Left cardiac atrium (tissue), 4 donors: ENCODE measurements around the gene HLA-DRA. TPM values are rescaled to one million over a fixed set of nuclear protein-coding genes. Genes with fewer than 3 reads are reported as not detected.

ENCODE experiments used
- ATAC-seq, 2 donors: fragments of 200-7000 bp; cut with Tn5 transposase; one replicate each; pipeline ENCODE4 v1.9.1; 2020; ENCODE audit warnings: mild to moderate bottlenecking in 2 of 2, moderate library complexity in 2 of 2
- DNase-seq: peaks from one replicate; pipeline ENCODE4 v3.0.0-alpha.2; 2020
- intact Hi-C, 2 donors: fragments of 100-400 bp; cut with DNase I; formaldehyde crosslinking; loops; one replicate each; pipeline versions ENCODE4 v1.14.1 to v1.15.1; 2022 to 2023
- long read RNA-seq: library from polyadenylated mRNA; unstranded; transcript quantifications from one replicate; pipeline ENCODE4 v2.0.0, GENCODE V29; 2021
- total RNA-seq, 2 donors: library from RNA; stranded (reverse); fragmentation: NEBNext Ultra II Directional; extraction: Animal tissue kit (Norgen Biotek cat#: 25700); gene quantifications; one replicate each; pipeline ENCODE4 v1.2.1, GENCODE V29; 2021
- donor health status: DM: no; HTN: yes; CAD: no.
- donor health status: DM: no; HTN: yes; CAD: no; lungs with severe emphysema.
- donor health status: DM: yes; HTN: yes; CAD: no.
- donor health status: Dilated cardiomyopathy.

HLA-DRA gene
- 100 to 1,000 TPM in 1 of 2 donors, 10 to 100 TPM in 1; 94.5 to 151 TPM for total RNA-seq
- long read RNA-seq, transcript HLA-DRA-202 (5 exons, 1,280 nt), result major isoform, 21 of 24 reads
- long read RNA-seq, partial matches to known transcripts, result 2 of 24 reads
- long read RNA-seq, other reads (novel, unspliced or antisense), result 1 of 24 reads

DNA sequence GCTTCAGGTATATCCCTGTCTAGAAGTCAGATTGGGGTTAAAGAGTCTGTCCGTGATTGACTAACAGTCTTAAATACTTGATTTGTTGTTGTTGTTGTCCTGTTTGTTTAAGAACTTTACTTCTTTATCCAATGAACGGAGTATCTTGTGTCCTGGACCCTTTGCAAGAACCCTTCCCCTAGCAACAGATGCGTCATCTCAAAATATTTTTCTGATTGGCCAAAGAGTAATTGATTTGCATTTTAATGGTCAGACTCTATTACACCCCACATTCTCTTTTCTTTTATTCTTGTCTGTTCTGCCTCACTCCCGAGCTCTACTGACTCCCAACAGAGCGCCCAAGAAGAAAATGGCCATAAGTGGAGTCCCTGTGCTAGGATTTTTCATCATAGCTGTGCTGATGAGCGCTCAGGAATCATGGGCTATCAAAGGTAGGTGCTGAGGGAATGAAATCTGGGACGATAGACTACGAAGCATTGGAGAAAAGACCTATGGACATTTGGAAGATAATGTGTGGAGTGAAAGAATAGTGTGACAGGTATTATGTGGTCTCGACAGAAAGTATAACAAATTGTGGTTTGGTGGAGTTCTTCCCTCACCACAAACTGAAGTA lies at the start of gene HLA-DRA:
Gene HLA-DRA, plus strand, starts transcription at position 286 of the 613 bp plus-strand sequence. Its CDS starts 64 bp downstream, at position 350.
- ATAC-seq, result peak; percentile 68 to 89
- intact Hi-C loops, result no loop called here

DNA sequence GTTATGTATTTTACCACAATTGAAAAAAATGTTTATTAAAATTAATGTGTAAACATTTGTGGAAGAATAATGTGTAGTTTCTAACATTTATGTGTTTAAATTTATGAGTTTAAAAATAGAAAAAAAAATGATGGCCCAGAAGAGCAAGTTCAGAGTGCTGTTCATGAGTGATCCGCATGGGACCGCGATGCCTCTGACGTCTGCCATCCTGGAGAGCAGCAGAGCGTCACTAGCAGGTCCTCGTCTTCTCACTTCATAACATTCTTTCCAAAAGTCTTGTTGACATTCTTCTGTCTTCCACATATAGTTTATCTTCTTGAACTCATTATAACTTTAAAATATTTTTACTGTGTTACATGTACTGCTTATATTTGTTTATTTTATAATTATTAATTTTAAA lies 48.2 kb upstream of the HLA-DRA start:
- intact Hi-C loops, result loop anchor here in 1 of 2 donors (10.0 kb wide), 1 partner anchor 147 kb away; no protein-coding TSS in a partner anchor
- DNase-seq (no peak), ATAC-seq (no peak)

More for the DNA sequence above, at the start of gene HLA-DRA:
- no peak for DNase-seq

DNA sequence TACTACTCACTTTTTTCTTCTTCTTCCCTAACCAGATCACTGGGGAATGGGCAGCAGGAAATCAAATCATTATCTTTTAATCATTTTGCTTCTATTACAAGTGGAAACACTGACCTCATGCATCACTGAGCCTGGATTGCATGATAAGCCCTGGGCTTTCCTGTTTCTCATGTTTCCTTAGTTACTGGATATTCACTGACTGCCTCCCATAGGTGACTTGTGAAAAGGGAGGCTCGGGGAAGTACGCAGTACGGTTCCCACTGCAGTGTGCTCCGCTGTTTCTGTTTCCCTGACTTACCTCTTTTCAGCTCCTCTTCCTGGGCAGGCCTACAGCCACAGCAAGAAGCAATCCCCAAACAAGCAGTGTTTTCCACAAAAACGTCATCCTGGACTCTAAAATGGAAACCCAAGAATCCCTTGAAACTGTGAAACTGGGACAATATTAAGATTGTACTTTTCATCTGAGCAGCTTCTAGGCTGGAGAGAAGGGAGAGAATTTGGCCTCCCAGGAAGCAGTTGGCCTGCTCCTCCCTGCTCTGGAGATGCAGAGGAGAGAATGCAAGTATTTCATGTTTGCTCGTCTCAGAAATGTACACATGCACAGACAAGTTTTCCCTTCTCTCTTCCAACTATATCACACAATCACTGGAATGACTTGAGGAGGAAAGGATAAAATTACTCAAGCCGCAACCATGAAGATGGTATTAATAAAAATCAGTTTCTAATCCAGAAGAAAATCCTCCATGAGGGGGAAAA lies 45.8 kb upstream of the HLA-DRA start:
- DNase-seq (no peak), ATAC-seq (peak; percentile 74 to 84)
- intact Hi-C loops, result loop anchor here in 1 of 2 donors (10.0 kb wide), 1 partner anchor 149 kb away; no protein-coding TSS in a partner anchor

DNA sequence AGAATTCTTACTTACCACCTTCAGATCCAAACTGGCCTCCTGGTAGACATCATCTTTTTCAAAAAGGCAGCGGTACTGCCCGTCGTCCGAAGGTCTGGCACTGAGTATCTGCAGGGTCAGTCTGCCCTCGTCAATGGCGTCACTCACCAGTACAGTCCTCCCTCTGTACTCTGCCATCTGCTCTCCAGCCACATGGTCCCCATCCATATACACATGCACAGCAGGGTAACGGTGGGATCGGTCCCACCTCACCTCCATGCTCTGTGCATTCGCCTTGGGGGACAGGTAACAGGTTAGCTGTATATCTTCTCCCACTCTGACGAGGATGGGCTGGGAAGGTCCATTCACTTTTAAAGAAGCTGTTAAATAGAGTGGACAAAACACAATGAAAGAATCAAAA lies 43.7 kb upstream of the HLA-DRA start:
- ATAC-seq, result no peak
- intact Hi-C loops, result loop anchor here in 1 of 2 donors (10.0 kb wide), 1 partner anchor 151 kb away; no protein-coding TSS in a partner anchor
- DNase-seq, result no peak

DNA sequence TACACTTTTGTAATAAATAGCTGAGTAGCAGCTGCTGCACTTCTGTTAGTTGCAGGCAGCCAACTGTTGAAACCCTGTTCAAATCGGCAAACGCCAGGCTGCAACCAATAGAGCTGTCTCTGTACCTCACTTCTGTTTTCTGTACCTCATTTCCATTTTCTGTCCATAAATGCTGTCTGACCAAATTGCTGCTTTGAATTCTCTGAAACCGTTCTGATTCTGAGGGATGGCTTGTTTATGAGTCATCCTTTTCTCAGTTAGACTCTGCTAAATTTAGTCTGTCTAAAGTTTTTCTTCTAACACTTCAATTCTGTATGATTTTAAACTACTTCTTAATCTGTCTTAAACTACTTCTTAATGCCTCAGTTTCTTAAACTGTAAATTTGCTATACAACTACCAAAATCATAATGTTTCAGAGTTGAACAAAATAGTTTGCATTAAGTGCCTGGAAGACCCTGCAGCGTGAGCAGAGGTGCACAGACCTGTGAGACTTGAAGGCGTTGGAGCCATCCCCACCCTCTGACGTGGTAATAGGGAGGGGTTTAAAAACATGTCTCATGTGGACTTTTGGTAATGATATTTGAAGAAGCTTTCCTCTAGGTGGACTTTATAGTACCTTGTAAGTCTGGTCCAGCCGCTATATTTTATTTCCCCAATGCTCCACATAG lies 42.3 kb upstream of the HLA-DRA start:
- no peak for DNase-seq
- intact Hi-C loops, result loop anchor here in 1 of 2 donors (10.0 kb wide), 1 partner anchor 153 kb away; no protein-coding TSS in a partner anchor

DNA sequence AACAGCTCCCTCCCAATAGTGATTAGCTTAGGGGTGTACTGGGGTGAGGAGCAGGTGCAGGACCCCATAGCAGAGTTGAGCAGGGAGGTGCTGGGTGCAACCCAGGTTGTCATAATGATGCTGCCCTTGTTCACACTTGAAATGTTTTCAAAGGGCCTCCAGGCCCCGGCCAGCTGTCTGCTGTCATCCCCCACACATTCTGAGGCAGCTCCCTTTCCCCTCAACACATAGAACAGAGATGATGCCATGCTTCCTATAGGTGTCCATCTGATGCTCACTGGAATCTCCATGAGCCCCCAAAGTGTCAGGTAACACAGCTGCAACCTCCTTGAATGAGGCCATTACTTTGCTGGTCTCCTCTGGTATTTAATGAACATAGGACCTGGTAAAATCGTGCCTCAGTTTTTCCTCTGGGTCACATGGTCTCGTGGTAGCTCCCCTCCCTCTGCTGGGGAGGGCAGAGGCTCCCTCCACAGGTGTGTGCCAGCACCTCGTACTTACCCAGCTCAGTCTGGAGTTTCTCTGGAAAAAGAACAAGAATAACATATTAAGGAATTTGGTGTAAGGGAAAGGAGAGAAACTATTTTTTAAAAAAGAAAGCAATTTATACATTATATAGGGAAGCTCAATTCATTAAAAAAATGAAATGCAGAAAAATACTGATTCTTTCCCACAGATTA lies 38.3 kb upstream of the HLA-DRA start:
- ATAC-seq (no peak), DNase-seq (no peak)
- intact Hi-C loops, result no loop called here

More for the DNA sequence above, 42.3 kb upstream of the HLA-DRA start:
- no peak for ATAC-seq

DNA sequence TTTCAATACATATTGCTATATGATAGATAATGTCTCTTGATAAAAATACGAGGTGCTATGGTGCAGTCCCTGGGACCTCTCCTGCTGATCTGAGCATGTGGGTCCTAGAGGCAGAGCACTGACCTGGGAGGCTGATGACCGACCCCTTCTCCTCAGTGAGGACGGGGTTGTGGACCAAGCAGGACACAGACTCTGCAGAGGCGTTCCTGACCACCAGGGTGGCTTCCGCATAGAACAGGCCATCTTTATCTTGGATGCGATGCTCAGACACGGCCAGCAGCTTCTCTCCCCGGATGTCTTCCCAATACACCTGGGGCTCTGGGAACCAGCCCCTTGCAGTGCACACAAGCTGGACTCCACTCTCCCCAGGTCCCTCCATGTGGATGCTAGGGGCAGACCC lies 36.9 kb upstream of the HLA-DRA start:
- intact Hi-C loops, result no loop called here
- ATAC-seq (no peak), DNase-seq (no peak)

DNA sequence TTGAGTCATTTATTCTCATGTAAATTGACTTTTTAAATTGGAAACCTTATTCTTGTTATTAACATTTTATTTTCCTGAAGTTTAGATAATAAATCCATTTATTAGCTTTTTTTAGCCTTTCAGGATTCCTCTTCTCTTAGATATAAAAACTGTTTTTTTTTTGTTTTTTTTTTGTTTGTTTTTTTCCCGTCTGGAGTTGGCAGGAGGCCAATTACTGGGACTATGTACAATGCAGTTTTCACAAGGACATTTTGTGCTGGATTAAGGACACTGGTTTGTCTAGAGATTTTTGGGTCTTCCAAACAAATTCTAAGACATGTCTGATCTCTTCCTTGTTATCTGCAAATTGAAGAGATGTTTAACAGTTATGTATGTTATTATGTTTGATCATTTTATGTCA lies 34.0 kb upstream of the HLA-DRA start:
- DNase-seq (no peak), ATAC-seq (no peak)
- intact Hi-C loops, result no loop called here

DNA sequence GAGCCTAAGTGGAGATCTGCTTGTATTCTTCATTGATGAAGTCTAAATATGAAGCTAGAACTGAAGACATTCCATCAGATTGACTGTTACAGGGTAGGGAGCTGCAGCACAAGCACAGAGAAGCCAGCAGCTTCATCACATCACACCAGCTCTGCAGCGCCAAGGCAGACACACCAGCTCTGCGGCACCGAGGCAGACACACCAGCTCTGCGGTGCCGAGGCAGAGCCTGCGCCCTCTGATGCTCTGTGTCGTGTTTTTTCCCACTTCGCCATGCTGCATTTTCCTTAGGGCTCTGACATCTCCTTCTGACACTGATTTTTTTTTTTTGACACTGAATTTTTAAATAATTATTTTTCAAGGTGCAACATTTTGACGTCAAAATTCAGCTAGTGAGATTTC lies 33.5 kb upstream of the HLA-DRA start:
- intact Hi-C loops, result no loop called here
- DNase-seq, result no peak
- no peak for ATAC-seq

DNA sequence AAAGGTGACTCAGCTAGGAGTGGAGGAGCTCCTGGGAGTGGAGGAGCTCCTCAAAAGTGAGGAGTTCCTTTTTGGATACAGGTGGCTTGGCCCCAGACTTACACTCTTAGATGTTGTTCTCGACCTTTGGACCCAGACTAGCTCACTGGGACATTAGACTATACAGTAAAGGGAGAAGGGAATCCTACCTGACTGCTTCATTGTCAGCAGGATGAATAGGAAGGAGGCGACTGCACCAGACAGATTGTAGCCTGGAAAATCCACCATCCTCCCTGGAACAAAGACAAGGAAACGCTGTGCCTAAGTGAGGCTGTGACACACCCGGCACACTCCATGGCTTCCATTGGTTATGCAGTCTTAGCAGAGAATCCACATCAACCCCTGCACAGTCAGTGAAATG lies 32.8 kb upstream of the HLA-DRA start, which contains the start of gene BTNL2:
Gene BTNL2, minus strand, starts transcription at position 325 of the 400 bp plus-strand sequence. Its CDS starts 58 bp downstream, at position 267.
- intact Hi-C loops, result no loop called here
- no peak for ATAC-seq
- DNase-seq, result no peak

DNA sequence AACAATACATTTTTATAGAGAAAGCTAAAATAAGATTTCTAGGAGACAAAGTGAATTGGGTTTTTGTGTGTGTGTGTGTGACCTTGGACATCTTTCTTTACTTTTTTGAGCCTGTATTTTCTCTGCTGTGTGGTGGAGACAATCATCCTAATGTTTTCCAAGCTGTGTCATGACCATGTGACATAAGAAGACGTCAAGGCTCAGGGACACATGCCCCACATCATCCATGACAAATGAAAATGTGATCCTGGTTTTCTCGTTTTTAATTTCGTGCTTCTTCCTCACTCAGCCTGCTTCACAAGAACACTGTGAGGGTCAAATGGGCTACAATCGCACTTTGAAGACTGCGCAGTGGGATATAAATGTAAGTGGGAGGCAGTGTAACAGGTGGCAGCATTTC lies 28.8 kb upstream of the HLA-DRA start:
- DNase-seq (no peak), ATAC-seq (no peak)
- intact Hi-C loops, result loop anchor here in 1 of 2 donors (5.0 kb wide), 1 partner anchor 456 kb away; no protein-coding TSS in a partner anchor

DNA sequence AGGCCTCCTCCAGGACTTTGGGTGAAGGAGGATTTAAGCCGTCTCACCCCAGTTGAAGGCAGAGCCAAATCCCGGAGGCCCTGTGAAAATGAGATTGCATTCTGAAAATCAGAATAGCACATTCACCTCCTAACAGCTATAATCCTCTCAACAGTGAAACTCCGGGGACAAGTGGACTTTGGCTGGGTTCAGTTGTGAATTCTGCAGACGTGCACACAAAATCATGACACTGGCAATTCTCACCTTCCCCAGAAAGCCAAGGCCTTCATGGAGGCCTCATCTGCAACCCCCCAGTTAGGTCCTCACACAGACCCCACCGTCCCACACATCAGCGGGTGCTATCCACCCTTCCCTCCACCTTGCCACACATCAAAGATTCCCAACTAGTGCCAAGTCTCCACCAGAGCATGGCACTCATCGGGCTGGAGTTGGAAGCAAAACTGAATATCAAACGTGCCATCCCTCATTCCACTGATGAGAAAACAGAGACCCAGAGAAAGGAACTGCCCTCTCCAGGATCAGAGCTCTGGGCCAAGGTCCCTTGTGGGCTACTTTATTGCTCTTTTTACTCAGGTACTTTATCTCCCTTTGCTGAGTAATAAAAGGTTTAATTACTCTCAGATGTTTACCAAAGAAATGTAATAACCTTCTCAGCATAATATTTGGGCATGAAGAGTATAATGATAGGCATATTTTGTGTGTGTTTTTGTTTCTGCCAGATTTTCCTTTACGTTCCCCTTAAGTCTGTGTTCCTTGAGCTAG lies 27.9 kb upstream of the HLA-DRA start:
- intact Hi-C loops, result loop anchor here in 1 of 2 donors (2.0 to 5.0 kb wide), 2 partner anchors 385 to 456 kb away; no protein-coding TSS in a partner anchor
- DNase-seq (no peak), ATAC-seq (no peak)

DNA sequence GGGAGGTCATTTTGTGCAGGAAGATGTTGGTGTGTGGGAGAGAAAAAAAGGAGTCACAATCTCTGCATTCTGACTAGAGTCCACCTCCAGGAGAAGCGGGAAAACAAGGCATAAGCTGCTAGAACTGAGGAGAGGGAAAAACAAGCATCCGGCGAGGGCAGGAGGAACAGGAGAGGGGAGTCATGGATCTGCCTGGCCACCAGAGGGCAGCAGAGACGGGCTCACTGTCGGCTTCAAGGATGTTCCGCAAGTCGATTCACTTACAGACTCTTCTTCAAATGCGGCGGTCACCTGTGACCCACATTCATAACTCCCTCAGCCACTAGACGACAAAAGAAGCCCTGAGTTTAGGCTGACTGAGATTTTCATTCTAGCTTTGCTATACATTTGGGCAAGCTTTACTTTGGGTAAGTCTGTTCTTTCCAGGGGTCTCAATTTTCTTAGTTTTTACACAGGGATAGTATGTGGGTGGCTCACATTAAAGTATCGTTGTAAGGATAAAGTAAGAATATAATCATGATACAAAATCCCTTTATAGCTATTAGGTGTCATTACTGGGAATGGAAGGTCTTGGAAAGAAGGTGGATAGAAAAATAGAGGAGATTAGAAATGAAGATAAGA lies 26.1 kb upstream of the HLA-DRA start:
- peak; percentile 84 for ATAC-seq
- DNase-seq, result peak; percentile 75
- intact Hi-C loops, result loop anchor here in 1 of 2 donors (2.0 to 5.0 kb wide), 3 partner anchors 287 to 454 kb away; no protein-coding TSS in a partner anchor

DNA sequence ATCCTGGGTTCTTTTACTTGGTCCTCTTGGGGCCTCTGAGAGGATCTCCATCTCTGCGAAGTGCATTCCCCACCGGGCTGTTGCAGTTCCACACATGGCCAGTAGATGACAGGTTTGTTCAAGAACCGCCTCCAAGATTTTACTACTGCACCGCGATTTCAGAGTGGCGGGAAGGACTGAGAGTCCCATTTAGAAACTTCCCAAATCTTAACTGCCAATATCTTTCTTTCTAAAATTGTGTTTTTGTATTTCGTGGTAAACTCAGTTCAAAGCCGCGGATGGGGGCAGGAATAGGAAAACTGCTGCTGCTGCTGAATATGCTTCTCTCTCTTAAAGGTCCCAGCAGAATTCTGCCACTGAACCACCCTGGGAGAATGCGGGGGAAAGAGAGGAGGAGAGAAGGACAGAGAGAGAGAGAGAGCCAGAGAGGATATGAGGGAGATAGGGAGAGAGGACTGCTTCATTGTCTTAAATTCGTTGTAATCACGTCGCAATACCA lies 24.1 kb upstream of the HLA-DRA start:
- intact Hi-C loops, result loop anchor here (2.0 to 5.0 kb wide), 3 partner anchors 285 to 382 kb away; no protein-coding TSS in a partner anchor
- DNase-seq, result peak; percentile 78
- ATAC-seq, result peak; percentile 85 to 86

DNA sequence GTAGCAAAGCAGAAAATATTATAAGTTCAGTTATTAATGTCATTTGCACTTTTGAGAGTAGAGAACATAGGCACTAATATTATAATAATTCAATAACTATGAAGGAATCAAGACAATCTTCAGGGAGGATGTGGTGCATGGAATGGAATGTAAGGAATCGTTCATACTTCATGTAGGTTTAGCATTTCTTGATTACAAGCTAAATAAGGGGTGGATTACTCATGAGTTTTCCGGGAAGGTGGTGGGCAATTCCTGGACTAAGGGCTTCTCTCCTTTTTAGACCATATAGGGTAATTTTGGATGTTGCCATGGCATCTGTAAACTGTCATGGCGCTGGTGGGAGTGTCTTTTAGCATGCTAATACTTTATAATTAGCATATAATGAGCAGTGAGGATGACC lies 23.7 kb upstream of the HLA-DRA start:
- intact Hi-C loops, result loop anchor here in 1 of 2 donors (5.0 kb wide), 2 partner anchors 286 to 381 kb away; no protein-coding TSS in a partner anchor
- DNase-seq (no peak), ATAC-seq (no peak)

DNA sequence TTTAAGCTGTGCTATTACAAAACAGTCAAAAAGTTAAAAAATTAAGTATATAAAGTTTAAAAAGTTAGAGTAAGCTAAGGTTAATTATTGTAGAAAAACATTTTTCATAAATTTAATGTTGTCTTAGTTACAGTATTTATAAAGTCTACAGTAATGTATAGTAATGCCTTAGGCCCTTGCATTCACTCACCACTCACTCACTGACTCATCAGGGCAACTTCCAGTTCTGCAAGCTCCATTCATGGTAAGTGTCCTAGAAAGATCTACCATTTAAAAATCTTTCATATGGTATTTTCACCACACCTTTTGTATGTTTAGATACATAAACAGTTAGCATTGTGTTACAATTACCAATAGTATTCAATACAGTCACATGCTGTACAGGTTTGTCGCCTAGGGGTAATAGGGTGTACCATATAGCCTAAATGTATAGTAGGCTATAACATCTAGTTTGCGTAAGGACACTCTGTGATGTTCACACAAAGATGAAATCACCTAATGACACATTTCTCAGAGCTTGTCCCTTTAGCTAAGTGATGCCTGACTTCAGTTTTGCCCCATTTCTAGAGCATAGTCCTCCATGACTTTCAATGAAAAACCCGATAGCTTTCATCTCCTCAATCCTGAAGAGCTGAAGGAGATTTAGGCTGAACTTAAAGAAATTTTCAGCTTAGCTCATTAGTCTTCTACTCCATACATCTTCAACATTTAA lies 14.9 kb upstream of the HLA-DRA start:
- intact Hi-C loops, result no loop called here
- DNase-seq (no peak), ATAC-seq (no peak)

DNA sequence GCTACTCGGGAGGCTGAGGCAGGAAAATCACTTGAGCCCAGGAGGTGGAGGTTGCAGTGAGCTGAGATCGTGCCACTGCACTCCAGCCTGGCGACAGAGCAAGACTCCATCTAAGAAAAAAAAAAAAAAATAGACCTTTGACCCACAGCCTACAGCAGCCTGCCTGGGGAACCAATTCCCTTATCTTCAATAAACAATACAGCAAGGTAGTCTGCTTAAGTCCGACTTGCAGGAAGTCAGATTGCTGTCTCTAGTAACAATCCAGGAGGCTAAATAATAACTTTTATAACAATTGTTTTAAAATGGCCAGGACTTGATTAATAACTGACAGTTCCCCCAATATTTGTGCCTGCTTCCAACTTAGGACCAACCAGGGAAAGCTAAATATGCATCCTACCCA lies 13.3 kb upstream of the HLA-DRA start:
- ATAC-seq, result no peak
- intact Hi-C loops, result no loop called here
- DNase-seq, result no peak
